ENCODE results near the gene HOXB2.
"Not testable (repeated sequence)": the region's sequence is repeated elsewhere in the genome, so short reads cannot be mapped to it uniquely, and the experiment has no call there.

Gene HOXB2

GRCh38 chr17:48514477-48514876 lies 30.4 kb downstream of the HOXB2 start:
- DNase-seq (ENCODE audit: low read depth) = no peak

- DNase-seq (ENCODE audit: low read depth) = no peak
These were observed 31.0 kb downstream of the HOXB2 start for GRCh38 chr17:48513666-48514455.

GRCh38 chr17:48513097-48513496 lies 31.8 kb downstream of the HOXB2 start:
- DNase-seq (ENCODE audit: low read depth) = no peak

GRCh38 chr17:48510761-48511604 lies 33.9 kb downstream of the HOXB2 start:
- DNase-seq (ENCODE audit: low read depth) = peak; percentile 70

GRCh38 chr17:48510381-48510760 lies 34.5 kb downstream of the HOXB2 start:
- DNase-seq (ENCODE audit: low read depth) = no peak

- not testable (repeated sequence) for DNase-seq (ENCODE audit: low read depth)
These were observed 35.2 kb downstream of the HOXB2 start for GRCh38 chr17:48509708-48510107.

- DNase-seq (ENCODE audit: low read depth) = no peak
These were observed 38.7 kb downstream of the HOXB2 start for GRCh38 chr17:48506246-48506645.

- peak; percentile 68 for DNase-seq (ENCODE audit: low read depth)
These were observed 39.1 kb downstream of the HOXB2 start for GRCh38 chr17:48505788-48506187.

- DNase-seq (ENCODE audit: low read depth) = no peak
These were observed 40.0 kb downstream of the HOXB2 start for GRCh38 chr17:48504953-48505352.

GRCh38 chr17:48503747-48504146 lies 41.2 kb downstream of the HOXB2 start:
- no peak for DNase-seq (ENCODE audit: low read depth)

GRCh38 chr17:48502901-48503300 lies 42.0 kb downstream of the HOXB2 start:
- DNase-seq (ENCODE audit: low read depth) = no peak

- no peak for DNase-seq (ENCODE audit: low read depth)
These were observed 42.6 kb downstream of the HOXB2 start for GRCh38 chr17:48502312-48502711.

GRCh38 chr17:48500435-48501426 lies 44.2 kb downstream of the HOXB2 start:
- DNase-seq (ENCODE audit: low read depth) = no peak

GRCh38 chr17:48499735-48500434 lies 45.0 kb downstream of the HOXB2 start:
- DNase-seq (ENCODE audit: low read depth) = no peak

GRCh38 chr17:48499248-48499647 lies 45.7 kb downstream of the HOXB2 start:
- DNase-seq (ENCODE audit: low read depth) = no peak

- DNase-seq (ENCODE audit: low read depth) = no peak
These were observed 46.6 kb downstream of the HOXB2 start for GRCh38 chr17:48498164-48498850.

- no peak for DNase-seq (ENCODE audit: low read depth)
These were observed 47.8 kb downstream of the HOXB2 start for GRCh38 chr17:48497103-48497502.

GRCh38 chr17:48494335-48494734 lies 50.6 kb downstream of the HOXB2 start:
- no peak for DNase-seq (ENCODE audit: low read depth)
